NB4 (cell line): ENCODE results near the gene QDPR.

Experiments
- CTCF ChIP-seq: IDR thresholded peaks from one replicate; pipeline ENCODE4 v1.5.1; 2012; ENCODE audit warnings: low read depth, low read length
- MAX ChIP-seq: IDR thresholded peaks from 2 replicates; pipeline ENCODE4 v1.6.1; 2011; ENCODE audit warnings: low read depth, low read length
- MYC ChIP-seq: IDR thresholded peaks from 2 replicates; pipeline ENCODE4 v1.6.1; 2011; ENCODE audit warnings: low read depth, low read length
- POLR2A ChIP-seq: IDR thresholded peaks from 2 replicates; pipeline ENCODE4 v1.6.1; 2011; ENCODE audit warnings: mild to moderate bottlenecking; ENCODE audit not compliant: insufficient read length; ENCODE audit errors: extremely low read depth

- no peak for TF ChIP-seq CTCF
- TF ChIP-seq MAX: no peak
- no peak for TF ChIP-seq POLR2A
- no peak for TF ChIP-seq MYC
Measured at GRCh38 chr4:17556498-17556897, 44.6 kb upstream of the QDPR start.
